T-helper 2 cell treated with Interferon-gamma antibody and Interleukin-4, amounts not matched to agents 5 μg/mL and 100 μg/mL, for 36 hours (primary cell): ENCODE results near the gene SRGAP1.
"Not testable (repeated sequence)": the region's sequence is repeated elsewhere in the genome, so short reads cannot be mapped to it uniquely, and the experiment has no call there.

ENCODE experiments used
- DNase-seq: peaks from one replicate; pipeline ENCODE4 v3.0.0; 2021; ENCODE audit warnings: low spot score
- H3K27ac Mint-ChIP-seq: one replicate; pipeline ENCODE4 v1.8.0; 2021; ENCODE audit warnings: mild to moderate bottlenecking, mixed read lengths
- H3K27me3 Mint-ChIP-seq: one replicate; pipeline ENCODE4 v1.8.0; 2021; ENCODE audit warnings: low read depth, mixed read lengths
- H3K36me3 Mint-ChIP-seq: one replicate; pipeline ENCODE4 v1.8.0; 2021; ENCODE audit warnings: low read depth, mixed read lengths
- H3K4me1 Mint-ChIP-seq: one replicate; pipeline ENCODE4 v1.8.0; 2021; ENCODE audit warnings: low read depth, mixed read lengths
- H3K4me3 Mint-ChIP-seq: one replicate; pipeline ENCODE4 v1.8.0; 2022; ENCODE audit warnings: mild to moderate bottlenecking, moderate library complexity, mixed read lengths
- H3K9me3 Mint-ChIP-seq: one replicate; pipeline ENCODE4 v1.8.0; 2021; ENCODE audit warnings: mixed read lengths

Gene SRGAP1

DNA sequence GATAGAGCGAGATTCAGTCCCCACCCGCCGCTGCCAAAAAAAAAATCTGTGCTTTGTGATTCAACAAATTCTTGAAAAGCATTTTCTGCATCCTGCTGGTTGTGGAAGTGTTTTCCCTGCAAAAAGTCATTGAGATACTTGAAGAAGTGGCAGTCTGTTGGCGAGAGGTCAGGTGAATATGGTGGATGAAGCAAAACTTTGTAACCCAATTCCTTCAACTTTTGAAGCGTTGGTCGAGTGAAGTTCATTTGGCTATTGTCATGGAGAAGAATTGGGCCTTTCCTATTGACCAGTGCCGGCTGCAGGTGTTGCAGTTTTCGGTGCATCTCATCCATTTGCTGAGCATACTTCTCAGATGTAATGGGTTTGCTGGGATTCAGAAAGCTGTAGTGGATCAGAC, 20.9 kb downstream of the SRGAP1 start:
- Mint-ChIP-seq H3K27me3 (peaks cover 2% of the 10 kb centered on the region), H3K27ac (no peak overlapping the region), H3K4me3 (no peak overlapping the region), H3K4me1 (no peaks in the 10 kb centered on the region), H3K9me3 (no peaks in the 10 kb centered on the region), H3K36me3 (no peaks in the 10 kb centered on the region)
- no peak for DNase-seq

DNA sequence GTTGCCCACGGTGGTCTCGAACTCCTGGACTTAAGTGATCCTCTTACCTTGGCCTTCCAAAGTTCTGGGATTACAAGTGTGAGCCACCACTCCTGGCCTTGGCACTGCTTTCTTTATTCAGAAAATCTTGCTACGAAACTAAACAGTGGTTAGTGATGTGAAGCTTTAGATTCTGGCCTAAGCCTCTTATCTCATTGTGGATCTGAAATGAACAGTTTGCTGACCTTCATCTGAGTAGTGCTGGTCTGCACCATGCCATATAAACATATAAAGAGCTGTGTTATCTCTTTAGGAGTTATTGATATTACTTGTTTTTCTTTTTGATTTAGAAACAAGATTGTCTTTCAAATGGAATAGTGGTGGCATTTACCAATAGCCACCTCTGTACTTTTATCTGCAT, 22.6 kb downstream of the SRGAP1 start:
- Mint-ChIP-seq H3K9me3 (no peaks in the 10 kb centered on the region), H3K4me1 (no peaks in the 10 kb centered on the region), H3K4me3 (no peak overlapping the region), H3K36me3 (no peaks in the 10 kb centered on the region), H3K27me3 (peaks cover 3% of the 10 kb centered on the region), H3K27ac (no peak overlapping the region)
- no peak for DNase-seq

- Mint-ChIP-seq H3K27me3 (peaks cover 3% of the 10 kb centered on the region), H3K9me3 (no peaks in the 10 kb centered on the region), H3K27ac (no peak overlapping the region), H3K4me1 (no peaks in the 10 kb centered on the region), H3K36me3 (no peaks in the 10 kb centered on the region), H3K4me3 (no peak overlapping the region)
- no peak for DNase-seq
Measured at GRCh38 chr12:63869656-63870055, 25.2 kb downstream of the SRGAP1 start.

DNA sequence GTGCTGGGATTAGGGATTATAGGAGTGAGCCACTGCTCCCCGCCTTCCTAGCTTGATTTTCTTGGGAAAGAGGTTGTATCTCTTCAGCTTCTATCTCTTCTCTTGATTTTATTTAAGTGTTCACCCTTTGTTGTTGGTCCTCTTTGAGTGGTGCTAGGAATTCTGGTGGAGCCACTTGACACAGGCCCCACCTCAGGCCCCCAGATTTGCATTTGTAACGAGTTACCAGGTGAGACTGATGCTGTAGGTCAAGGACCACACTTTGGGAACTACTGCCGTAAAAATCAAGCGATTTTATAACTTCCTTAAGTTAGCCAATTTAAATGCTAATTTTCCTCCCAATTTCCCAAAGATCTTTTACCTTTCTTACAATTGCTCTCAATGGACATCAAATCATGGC, 26.3 kb downstream of the SRGAP1 start:
- H3K4me1 Mint-ChIP-seq: no peaks in the 10 kb centered on the region
- no peak for DNase-seq
- no peak overlapping the region for H3K4me3 Mint-ChIP-seq
- peaks cover 3% of the 10 kb centered on the region for H3K27me3 Mint-ChIP-seq
- H3K27ac Mint-ChIP-seq: no peak overlapping the region
- H3K36me3 Mint-ChIP-seq: no peaks in the 10 kb centered on the region
- H3K9me3 Mint-ChIP-seq: no peaks in the 10 kb centered on the region

- Mint-ChIP-seq H3K36me3 (no peaks in the 10 kb centered on the region), H3K27ac (no peak overlapping the region), H3K4me1 (no peaks in the 10 kb centered on the region), H3K27me3 (peaks cover 3% of the 10 kb centered on the region), H3K4me3 (no peak overlapping the region), H3K9me3 (no peaks in the 10 kb centered on the region)
- DNase-seq: no peak
Measured at GRCh38 chr12:63874897-63875480, 30.5 kb downstream of the SRGAP1 start.

GRCh38 chr12:63875703-63876102, 31.2 kb downstream of the SRGAP1 start:
- Mint-ChIP-seq H3K36me3 (no peaks in the 10 kb centered on the region), H3K9me3 (no peaks in the 10 kb centered on the region), H3K4me1 (no peaks in the 10 kb centered on the region), H3K27me3 (peaks cover 3% of the 10 kb centered on the region), H3K4me3 (no peak overlapping the region), H3K27ac (no peak overlapping the region)
- DNase-seq: no peak

DNA sequence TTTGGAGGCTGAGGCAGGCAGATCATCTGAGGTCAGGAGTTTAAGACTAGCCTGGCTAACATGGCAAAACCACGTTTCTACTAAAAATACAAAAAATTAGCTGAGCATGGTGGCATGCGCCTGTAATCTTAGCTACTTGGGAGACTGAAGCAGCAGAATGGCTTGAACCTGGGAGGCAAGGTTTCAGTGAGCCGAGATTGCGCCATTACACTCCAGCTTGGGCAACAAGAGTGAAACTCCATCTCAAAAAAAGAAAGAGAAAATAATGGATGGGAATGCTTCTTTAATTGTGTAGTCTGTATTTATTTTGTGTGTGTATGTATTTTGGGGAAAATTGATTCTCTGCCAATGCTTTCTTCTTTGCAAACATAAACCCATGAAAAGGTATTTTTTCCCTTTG, 32.5 kb downstream of the SRGAP1 start:
- H3K4me1 Mint-ChIP-seq: no peaks in the 10 kb centered on the region
- no peak overlapping the region for H3K27ac Mint-ChIP-seq
- H3K4me3 Mint-ChIP-seq: no peak overlapping the region
- H3K9me3 Mint-ChIP-seq: no peaks in the 10 kb centered on the region
- DNase-seq: no peak
- peaks cover 2% of the 10 kb centered on the region for H3K27me3 Mint-ChIP-seq
- no peaks in the 10 kb centered on the region for H3K36me3 Mint-ChIP-seq

DNA sequence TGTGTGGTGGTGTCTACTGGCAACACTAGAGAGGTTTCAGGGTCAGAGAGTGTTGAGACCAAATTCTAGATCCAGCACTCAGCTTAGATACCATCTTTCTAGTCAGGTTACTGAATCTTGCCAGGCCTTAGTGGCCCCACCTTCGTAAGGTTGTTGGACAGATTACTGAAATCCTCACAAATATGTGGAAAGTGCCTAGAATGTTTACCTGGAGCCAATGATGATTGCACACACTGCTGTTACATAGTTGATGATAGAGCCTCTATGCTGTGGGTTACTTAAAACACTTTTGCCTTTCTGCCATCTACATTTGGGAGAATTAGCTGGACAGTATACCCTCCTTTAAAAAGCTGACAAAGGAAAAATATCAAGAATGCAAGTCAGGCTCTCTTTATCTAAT, 33.2 kb downstream of the SRGAP1 start:
- no peaks in the 10 kb centered on the region for H3K4me1 Mint-ChIP-seq
- no peaks in the 10 kb centered on the region for H3K9me3 Mint-ChIP-seq
- H3K36me3 Mint-ChIP-seq: no peaks in the 10 kb centered on the region
- no peak overlapping the region for H3K4me3 Mint-ChIP-seq
- H3K27ac Mint-ChIP-seq: no peak overlapping the region
- no peak for DNase-seq
- peaks cover 2% of the 10 kb centered on the region for H3K27me3 Mint-ChIP-seq

- H3K4me3 Mint-ChIP-seq, H3K4me1 Mint-ChIP-seq, H3K27ac Mint-ChIP-seq, H3K9me3 Mint-ChIP-seq, H3K27me3 Mint-ChIP-seq, H3K36me3 Mint-ChIP-seq, DNase-seq: not testable (repeated sequence)
Measured at GRCh38 chr12:63880235-63880634, 35.7 kb downstream of the SRGAP1 start.

- Mint-ChIP-seq H3K9me3 (no peaks in the 10 kb centered on the region), H3K4me1 (no peaks in the 10 kb centered on the region), H3K27me3 (peaks cover 2% of the 10 kb centered on the region), H3K4me3 (no peak overlapping the region), H3K36me3 (no peaks in the 10 kb centered on the region), H3K27ac (no peak overlapping the region)
- no peak for DNase-seq
Measured at GRCh38 chr12:63880742-63881263, 36.3 kb downstream of the SRGAP1 start.

DNA sequence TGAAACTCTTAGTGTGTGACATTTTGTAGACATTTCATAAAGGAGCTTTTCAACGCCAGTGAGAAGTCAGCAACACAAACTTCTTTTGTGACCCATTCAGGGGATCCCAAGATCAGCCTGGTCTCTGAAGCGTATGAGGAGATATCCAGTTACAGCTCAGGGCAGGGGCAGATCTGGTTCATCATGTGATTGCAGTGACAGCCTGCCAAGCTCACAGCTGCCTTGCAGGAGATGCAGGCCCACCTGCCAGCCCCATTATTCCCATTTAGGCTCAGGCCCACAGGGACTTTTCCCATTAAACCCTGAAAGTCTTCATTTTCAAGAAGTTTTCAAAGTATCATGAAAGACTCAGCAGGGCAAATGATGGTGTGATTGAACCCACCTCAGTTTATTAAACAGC, 38.3 kb downstream of the SRGAP1 start:
- H3K9me3 Mint-ChIP-seq: no peaks in the 10 kb centered on the region

GRCh38 chr12:63885401-63885800, 40.9 kb downstream of the SRGAP1 start:
- H3K4me3 Mint-ChIP-seq: no peak overlapping the region
- H3K27me3 Mint-ChIP-seq: no peaks in the 10 kb centered on the region
- H3K9me3 Mint-ChIP-seq: no peaks in the 10 kb centered on the region
- DNase-seq: no peak
- H3K4me1 Mint-ChIP-seq: no peaks in the 10 kb centered on the region
- H3K27ac Mint-ChIP-seq: no peak overlapping the region
- no peaks in the 10 kb centered on the region for H3K36me3 Mint-ChIP-seq

More for the DNA sequence above, 38.3 kb downstream of the SRGAP1 start:
- H3K27me3 Mint-ChIP-seq: no peaks in the 10 kb centered on the region
- H3K4me3 Mint-ChIP-seq: no peak overlapping the region
- H3K4me1 Mint-ChIP-seq: no peaks in the 10 kb centered on the region
- no peaks in the 10 kb centered on the region for H3K36me3 Mint-ChIP-seq
- H3K27ac Mint-ChIP-seq: no peak overlapping the region
- no peak for DNase-seq

- Mint-ChIP-seq H3K4me1 (no peaks in the 10 kb centered on the region), H3K27ac (no peak overlapping the region)
- no peak for DNase-seq
Measured at GRCh38 chr12:63888908-63889635, 44.6 kb downstream of the SRGAP1 start.

GRCh38 chr12:63889721-63890509, 45.4 kb downstream of the SRGAP1 start:
- Mint-ChIP-seq H3K4me3 (no peak overlapping the region), H3K9me3 (no peaks in the 10 kb centered on the region), H3K36me3 (no peaks in the 10 kb centered on the region), H3K4me1 (no peaks in the 10 kb centered on the region), H3K27me3 (no peaks in the 10 kb centered on the region), H3K27ac (no peak overlapping the region)
- no peak for DNase-seq

More at GRCh38 chr12:63888908-63889635, 44.6 kb downstream of the SRGAP1 start:
- Mint-ChIP-seq H3K9me3 (no peaks in the 10 kb centered on the region), H3K4me3 (no peak overlapping the region), H3K36me3 (no peaks in the 10 kb centered on the region), H3K27me3 (no peaks in the 10 kb centered on the region)
